Stimulated activated CD4-positive, alpha-beta T cell treated with anti-CD3 and anti-CD28 coated beads, Interleukin-12 subunit alpha, Interleukin-12 subunit beta, amount 100 ng/mL, for 48 hours (primary cell): ENCODE data around the gene C6orf52.
"Not testable (repeated sequence)": the region's sequence is repeated elsewhere in the genome, so short reads cannot be mapped to it uniquely, and the experiment has no call there.

ENCODE experiments used
- DNase-seq, 3 donors: peaks; one replicate each; pipeline ENCODE4 v3.0.0-alpha.2; 2020; ENCODE audit warnings: low read depth in 2 of 3, low spot score in 1 of 3

C6orf52 gene

DNA sequence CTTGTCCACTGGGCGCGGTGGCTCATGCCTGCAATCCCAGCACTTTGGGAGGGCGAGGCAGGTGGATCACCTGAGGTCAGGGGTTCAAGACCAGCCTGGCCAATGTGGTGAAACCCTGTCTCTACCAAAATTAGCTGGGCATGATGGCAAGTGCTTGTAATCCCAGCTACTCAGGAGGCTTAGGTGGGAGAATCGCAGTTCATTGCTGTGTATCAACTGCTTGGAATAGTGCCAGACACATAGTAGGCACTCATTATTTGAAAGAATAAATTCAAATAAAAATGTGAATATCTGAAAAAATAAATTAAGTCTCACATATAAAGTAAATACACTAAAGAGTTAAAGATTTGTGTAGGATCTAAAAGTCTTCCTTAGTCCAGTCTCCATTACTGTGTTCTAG is 2.2 kb upstream of the C6orf52 start:
- no peak for DNase-seq

DNA sequence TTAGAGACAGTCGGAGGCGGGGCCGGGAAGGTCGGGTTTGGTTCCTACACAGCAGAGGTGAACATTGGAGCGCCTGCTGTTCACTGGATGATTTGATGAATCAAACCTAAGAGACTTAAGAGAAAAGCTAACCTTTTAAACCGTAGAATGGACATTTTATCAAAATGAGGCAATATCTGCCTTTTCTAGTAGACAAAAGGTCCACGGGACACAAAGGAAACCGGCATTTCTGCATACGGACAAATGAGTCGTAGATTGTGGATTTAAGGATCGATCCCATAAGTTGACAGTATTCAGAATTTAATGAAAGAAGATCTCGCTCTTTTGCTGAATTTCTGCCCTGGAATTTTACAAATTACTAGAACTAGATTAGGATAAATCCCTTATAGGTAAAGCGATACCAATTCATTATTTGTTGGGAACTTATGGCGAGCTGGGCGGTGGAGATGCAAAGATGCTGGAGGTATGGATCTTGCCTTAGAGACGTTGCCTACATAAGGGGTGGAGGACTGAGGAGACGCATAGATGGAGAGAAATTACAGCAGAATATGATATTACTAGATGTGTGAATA is 756 bp upstream of the C6orf52 start:
- no peak for DNase-seq

DNA sequence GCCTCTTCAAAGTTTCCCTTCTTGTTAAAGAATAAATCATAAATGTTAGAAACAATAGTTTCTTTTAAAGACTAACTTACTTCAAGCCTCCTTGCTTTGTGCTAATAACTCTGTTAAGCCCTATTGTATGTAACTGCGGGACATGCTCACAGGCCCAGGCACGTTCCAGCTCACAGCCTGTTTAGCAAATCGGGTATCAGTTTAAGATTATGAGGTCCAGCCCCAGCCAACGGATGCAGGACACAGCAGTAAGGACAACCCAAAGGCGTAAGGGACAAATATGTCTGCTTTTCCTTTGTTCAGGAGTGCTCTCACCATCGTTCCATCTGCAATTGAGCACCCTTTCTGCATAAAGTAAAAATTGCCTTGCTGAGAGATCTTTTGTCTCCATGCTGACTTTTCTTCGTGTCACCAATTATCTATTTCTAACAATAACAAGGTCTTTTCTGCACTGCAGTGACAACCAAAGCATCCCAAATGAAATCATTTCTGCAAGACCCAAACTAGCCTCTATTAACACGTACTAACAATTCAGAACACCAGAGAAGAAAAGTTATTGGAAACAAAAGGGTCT is 1.4 kb downstream of the C6orf52 start:
- DNase-seq, result no peak

DNA sequence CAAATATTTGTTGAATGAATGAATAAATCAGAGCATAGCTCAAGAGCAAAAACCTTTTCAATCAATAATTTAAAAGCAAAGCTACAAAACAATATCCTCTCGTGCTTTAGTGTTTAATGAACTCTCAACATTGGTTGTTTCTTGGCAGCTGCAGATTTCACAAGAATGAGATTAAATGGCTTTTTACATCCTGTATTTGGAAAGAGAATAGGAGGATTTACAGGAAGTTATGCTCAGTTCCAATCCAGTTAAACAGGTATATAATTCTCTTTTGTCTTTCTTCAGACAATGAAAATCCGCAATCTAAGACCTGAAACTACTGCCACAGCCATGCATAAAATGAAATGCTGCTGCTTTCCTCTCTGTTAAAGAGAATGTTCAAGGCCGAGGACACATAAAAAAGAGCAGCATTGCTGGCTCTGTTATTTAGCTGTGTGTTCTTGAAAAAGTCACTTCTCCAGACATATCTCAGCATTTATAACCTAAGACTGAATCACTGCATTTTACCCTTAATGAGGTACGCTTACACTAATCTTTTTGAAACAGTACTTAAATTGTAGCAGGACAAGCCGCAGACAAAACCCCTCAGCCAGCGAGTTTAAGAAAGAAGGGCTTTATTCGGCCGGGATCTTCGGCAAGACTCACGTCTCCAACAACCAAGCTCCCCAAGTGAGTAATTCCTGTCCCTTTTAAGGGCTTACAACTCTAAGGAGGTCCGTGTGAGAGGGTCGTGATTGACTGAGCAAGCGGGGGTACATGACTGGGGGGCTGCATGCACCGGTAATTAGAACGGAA is 3.6 kb downstream of the C6orf52 start:
- DNase-seq, result no peak

DNA sequence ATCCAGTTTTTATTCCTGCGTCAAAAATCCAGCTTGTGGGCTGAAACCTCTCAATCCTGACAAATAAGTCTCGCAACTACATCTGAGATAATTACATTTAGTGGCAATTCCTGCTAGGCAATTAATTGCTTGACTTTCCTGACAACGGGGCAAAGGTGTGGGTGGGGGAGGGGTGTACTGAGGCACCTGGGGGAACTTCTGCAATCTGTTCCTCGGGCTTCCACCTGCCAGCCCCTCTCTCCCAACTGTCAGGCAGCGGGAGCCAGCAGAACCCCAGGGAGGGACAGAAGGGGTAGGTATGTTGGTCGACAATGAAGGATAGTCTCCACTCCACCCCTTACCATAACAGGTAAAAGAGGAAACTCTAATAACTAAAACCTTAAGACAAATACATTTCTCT is 6.8 kb downstream of the C6orf52 start:
- no peak for DNase-seq

DNA sequence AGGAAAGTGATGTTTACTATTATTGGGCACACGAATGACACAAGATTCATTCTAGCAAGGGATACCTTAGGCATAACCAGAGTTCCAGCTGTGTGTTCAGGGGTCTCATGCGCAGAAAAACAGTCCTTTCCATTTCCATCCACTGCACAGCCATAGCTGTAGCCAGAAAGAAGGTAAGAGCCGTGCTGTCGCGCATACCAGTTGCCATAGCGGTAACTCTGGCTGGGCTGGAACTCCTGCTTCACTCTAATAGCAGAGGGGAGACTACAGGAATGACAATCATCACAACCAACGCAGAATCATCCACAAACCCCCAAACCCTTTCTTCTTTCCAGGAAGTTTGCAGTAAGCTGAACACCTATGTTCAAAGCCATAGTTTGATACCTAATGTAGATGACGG is 7.5 kb downstream of the C6orf52 start:
- DNase-seq, result no peak

DNA sequence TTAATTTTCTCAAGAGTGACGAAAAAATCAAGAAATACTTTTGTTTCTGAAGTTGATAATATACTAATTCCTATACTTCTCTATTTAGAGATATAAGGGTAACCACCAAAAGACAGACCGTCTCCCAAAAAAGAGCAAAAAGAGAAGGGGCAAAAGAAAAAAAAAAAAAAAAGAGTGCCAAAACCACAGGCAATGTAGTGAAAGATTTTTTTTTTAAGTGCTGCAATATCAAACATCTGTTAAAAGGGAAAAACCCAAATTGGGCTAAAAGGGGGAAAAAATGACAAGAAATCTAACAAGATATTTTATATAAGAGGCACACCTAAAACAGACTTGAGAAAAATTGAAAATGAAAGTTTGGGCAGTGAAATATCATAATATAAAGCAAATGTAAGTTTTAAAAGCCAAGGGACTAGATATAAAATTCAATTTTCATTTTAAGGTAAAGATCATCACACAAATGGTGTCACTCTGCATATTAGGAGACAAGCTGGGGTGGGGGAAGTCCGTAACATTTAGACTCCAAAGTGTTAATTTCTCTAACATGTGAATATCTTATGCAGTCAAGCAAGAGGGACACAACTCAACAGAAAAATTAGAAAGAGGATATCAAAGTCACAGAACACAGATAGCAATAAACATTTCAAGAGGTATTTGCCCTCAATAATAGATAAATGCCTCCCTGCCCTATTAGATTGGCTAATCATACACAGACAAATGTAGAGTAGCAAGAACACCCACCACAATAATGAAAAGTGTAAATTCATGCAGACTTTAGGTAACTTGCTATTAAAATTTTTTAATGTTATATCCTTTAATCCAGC is 9.1 kb downstream of the C6orf52 start:
- DNase-seq, result no peak

DNA sequence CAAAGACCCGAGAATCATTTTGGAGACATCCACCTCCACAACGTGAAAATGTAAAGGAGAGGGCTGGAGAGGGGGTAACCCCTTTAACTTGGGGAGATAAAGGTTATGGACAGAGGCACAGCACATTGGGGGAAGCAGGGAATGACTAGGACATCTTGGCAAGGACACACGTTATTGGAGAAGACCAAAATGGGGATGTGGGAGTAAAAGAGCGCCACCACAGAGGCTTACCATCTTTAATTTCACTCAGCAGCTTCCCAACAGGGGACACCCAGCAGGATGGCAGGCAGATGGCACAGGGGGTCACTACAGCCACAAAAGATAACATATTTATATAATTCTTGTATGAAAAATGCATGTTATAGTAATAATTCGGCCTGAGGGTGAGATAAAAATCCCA is 9.8 kb downstream of the C6orf52 start:
- no peak for DNase-seq

DNA sequence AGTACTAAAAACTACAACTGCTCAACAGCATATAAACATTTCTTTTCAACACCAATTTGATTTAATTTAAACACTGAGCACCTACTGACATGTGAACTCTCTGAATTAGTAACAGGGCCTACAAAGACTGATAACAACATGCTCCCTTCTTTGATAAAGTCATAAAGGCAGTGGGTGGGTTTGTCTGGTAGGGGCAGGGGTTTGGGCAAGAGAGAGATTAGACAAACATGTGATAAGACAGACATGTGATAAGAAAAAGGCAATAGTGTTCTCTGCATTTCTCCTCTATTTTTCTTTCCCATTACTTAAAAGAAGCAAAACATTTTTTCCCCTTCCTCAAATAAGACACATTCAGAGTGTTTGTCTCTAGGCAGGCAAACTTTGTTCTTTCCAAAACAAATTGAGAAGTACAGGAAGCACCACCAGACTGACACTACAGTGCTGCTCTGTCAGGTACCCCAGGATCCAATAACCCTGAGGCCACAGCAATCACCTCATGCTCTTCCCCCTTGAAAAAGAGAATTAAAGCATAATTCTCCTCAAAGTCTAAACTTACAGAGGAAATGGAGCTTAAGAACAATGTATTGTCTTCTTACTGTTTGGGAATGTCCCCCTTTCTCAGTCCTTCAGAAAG is 11.9 kb downstream of the C6orf52 start:
- DNase-seq, result no peak

DNA sequence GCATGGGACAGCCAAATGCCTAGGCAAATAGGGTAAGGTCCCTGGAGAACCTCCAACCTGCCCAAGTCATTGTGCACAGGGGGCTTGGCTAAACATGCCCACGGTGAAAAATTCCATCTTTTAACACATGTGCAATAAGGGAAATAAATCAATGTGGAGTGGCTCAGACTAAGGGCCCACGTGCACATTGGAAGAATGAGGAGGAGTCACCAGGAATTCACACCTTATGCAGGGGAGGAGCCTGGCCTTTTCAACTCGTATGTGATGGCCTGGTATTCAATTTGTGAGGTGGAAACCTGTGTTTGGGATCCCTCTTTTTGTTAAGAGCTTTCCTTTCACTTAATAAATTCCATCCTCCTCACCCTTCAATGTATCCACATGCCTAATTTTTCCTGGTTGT is 12.6 kb downstream of the C6orf52 start:
- no peak for DNase-seq

DNA sequence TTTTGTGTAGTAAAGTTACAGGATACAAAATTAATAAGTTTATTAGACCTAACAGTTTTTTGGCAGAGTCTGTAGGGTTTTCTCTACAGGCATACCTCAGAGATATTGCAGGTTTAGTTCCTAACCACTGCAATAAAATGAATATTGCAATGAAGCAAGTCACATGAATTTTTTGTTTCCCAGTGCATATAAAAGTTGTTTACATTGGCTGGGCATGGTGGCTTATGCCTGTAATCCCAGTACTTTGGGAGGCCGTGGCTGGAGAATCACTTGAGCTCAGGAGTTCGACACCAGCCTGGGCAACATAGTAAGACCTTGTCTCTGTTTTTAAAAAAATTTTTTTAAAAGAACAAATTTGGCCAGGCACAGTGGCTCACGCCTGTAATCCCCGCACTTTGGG is 16.0 kb downstream of the C6orf52 start:
- no peak for DNase-seq

DNA sequence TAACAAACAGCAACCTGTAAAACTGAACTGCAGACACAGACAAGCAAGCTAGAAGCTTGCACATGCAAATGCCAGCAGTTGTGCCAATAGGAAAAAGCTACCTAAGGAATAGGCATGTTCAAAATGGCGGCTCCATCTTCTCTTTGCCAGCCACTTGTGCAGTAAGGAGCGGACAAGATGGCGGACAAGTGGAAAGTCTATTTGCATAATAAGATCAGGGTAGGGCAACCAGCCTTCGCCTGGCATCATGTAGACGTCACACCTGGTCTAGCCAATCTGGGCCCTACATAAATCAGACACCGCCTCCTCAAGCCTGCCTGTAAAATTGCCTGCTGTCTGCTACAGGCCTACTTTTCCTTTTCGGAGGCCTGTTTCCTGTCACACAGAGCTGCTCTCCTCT is 18.0 kb downstream of the C6orf52 start:
- no peak for DNase-seq

DNA sequence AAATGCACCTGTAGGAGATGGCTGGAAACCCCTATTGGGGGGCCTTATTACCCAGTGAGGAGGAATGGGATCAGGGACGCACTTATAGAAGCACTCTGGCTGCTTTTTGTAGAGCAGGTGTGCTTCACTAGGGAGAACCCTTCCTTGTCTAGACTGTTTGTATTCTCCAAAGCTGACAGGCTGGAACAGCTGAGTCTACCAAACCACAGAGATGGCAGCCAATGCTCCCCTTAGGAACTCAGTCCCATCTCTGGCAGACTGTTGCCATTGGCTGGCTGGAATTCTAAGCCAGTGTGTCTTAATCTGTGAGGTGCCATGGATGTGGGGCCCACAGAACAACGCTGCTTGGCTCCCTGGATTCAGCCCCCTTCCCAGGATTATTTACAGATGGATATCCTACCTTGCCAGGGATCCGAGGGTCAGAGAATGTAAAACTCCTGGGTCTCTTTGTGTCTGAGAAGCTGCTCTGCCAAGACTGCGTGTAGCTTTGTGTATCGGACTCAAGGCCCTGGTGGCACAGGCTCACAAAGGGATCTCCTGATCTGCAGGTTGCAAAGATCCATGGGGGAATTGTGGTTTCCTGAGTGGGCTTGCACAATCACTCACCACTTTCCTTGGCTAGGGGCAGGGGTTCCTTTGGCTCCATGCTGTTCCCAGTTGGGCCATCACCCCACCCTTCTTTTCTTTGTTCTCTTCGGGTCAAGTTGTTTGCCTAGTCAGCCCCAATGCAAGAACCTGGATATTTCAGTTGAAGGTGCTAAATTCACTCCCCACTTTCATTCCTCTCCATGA is 26.1 kb downstream of the C6orf52 start:
- no peak for DNase-seq

DNA sequence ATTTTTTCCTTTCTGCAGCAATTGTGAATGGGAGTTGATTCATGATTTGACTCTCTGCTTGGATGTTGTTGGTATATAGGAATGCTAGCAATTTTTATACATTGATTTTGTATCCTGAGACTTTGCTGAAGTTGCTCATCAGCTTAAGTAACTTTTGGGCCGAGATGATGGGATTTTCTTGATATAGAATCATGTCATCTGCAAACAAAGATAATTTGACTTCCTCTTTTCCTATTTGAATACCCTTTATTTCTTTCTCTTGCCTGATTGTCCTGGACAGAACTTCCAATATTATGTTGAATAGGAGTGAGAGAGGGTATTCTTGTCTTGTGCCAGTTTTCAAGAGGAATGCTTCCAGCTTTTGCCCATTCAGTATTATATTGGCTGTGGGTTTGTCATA is 28.8 kb downstream of the C6orf52 start:
- DNase-seq, result not testable (repeated sequence)

DNA sequence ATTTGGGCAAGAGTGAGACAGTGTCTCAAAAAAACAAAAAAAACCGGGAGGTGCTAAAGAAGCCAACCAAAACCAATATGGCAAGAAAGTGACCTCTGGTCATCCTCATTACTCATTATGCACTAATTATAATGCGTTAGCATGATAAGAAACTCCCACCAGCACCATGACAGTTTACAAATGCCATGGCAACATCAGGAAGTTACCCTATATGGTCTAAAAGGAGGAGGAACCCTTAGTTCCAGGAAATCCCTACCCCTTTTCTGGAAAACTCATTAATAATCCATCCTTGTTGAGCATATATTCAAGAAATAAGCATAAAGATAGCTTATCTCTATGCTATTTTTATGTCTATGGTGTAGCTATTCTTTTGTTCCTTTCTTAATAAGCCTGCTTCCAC is 31.7 kb downstream of the C6orf52 start:
- no peak for DNase-seq

DNA sequence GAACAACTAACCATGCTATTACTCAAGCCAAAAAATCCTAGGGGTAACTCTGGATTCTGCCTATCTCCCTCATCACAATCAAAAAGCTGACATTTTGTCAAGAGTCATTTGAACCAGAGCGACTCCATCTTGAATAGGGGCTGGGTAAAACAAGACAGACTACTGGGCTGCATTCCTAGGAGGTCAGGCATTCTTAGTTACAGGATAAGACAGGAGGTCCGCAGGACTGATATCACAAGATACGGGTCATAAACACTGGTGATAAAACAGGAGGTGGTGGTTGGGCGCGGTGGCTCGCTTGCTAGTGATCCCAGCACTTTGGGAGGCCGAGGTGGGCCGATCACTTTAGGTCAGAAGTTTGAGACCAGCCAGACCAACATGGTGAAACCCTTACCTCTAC is 32.2 kb downstream of the C6orf52 start:
- DNase-seq, result no peak

DNA sequence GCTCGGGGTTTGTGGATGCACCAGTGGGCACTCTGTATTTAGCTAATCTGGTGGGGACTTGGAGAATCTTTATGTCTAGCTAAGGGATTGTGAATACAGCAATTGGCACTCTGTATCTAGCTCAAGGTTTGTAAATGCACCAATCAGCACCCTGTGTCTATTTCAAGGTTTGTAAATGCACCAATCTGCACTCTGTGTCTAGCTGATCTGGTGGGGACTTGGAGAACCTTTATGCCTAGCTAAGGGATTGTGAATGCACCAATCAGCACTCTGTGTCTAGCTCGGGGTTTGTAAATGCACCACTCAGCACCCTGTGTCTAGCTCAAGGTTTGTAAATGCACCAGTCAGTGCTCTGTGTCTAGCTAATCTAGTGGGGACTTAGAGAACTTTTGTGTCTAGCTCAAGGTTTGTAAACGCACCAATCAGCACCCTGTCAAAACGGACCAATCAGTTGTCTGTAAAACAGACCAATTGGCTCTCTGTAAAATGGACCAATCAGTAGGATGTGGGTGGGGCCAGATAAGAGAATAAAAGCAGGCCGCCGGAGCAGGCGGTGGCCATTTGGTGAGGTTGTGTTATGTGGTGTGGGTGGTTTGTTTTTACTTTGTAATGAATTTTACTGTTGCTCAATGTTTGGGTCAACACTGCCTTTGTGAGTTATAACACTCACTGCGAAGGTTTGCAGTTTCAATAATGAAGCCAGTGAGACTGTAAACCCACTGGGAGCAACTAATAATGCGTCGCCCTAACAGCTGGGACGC is 33.8 kb downstream of the C6orf52 start:
- DNase-seq, result not testable (repeated sequence)

DNA sequence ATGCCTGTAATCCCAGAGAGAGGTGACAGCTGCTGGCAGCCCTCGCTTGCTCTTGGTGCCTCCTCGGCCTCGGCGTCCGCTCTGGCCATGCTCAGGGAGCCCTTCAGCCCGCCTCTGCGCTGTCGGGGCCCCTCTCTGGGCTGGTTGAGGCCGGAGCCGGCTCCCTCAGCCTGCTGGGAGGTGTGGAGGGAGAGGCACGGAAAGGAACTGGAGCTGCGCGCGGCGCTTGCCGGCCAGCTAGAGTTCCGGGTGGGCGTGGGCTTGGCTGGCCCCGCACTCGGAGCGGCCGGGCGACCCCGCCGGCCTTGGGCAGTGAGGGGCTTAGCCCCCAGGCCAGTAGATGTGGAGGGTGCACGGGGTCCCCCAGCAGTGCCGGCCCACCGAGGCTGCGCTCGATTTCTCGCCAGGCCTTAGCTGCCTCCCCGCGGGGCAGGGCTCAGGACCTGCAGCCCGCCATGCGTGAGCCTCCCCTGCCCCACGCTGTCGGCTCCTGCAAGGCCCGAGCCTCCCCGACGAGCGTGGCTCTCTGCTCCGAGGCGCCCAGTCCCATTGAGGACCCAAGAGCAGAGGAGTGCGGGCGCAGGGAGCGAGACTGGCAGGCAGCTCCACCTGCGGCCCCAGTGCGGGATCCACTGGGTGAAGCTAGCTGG is 34.6 kb downstream of the C6orf52 start:
- DNase-seq, result no peak

DNA sequence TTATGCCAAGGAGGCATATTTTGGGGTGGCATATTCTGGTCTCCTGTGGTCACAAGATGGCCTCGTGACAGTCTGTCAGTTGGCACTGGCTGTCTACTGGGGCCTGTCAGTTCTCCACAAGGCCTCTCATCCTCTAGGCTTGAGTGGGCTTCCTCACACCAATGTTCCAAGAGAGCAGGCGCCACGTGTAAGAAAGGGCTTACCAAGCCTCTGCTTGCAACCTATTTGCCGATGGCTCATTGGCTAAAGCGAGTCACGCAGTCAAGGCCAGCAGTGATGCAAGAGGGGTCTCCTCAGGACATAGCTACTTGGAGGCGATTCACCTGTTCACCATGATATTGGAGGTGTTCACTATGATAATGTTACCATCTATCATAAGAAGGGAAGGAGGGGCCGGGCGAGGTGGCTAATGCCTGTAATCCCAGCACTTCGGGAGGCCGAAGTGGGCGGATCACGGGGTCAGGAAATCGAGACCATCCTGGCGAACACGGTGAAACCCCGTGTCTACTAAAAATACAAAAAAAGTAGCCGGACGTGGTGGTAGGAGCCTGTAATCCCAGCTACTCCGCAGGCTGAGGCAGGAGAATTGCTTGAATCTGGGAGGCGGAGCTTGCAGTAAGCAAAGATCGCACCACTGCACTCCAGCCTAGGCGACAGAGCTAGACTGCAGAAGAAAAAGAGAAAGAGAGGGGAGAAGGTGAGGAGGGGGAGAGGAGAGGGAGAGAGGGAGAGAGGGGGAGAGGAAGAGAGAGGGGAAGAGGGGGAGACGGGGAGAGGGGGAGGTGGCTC is 35.3 kb downstream of the C6orf52 start:
- DNase-seq, result no peak
